Activated T-helper 9 cell treated with anti-CD3 and anti-CD28 coated beads, Interleukin-2, amount 50 U/mL, for 16 hours (primary cell): ENCODE results near the gene CDH22.

ENCODE experiments used
- DNase-seq: peaks from one replicate; pipeline ENCODE4 v3.0.0-alpha.2; 2020; ENCODE audit warnings: low read depth

The CDH22 gene

GRCh38 chr20:46240881-46241280, 67.4 kb downstream of the CDH22 start:
- no peak for DNase-seq

- no peak for DNase-seq
These were observed 68.2 kb downstream of the CDH22 start for GRCh38 chr20:46240065-46240464.

GRCh38 chr20:46237736-46238135, 70.6 kb downstream of the CDH22 start:
- DNase-seq: no peak

GRCh38 chr20:46237227-46237626, 71.1 kb downstream of the CDH22 start:
- no peak for DNase-seq

- DNase-seq: no peak
These were observed 73.2 kb downstream of the CDH22 start for GRCh38 chr20:46235077-46235476.

- no peak for DNase-seq
These were observed 74.6 kb downstream of the CDH22 start for GRCh38 chr20:46233701-46234100.

GRCh38 chr20:46232539-46232938, 75.8 kb downstream of the CDH22 start:
- no peak for DNase-seq

GRCh38 chr20:46230801-46231282, 77.5 kb downstream of the CDH22 start:
- DNase-seq: no peak

GRCh38 chr20:46230106-46230491, 78.2 kb downstream of the CDH22 start:
- no peak for DNase-seq

GRCh38 chr20:46229478-46230105, 78.7 kb downstream of the CDH22 start:
- DNase-seq: no peak

GRCh38 chr20:46228670-46229069, 79.6 kb downstream of the CDH22 start:
- no peak for DNase-seq

GRCh38 chr20:46227272-46227767, 81.0 kb downstream of the CDH22 start:
- no peak for DNase-seq

- no peak for DNase-seq
These were observed 81.7 kb downstream of the CDH22 start for GRCh38 chr20:46226602-46227001.

GRCh38 chr20:46222521-46223007, 85.7 kb downstream of the CDH22 start:
- DNase-seq: no peak

- DNase-seq: no peak
These were observed 87.0 kb downstream of the CDH22 start for GRCh38 chr20:46221256-46221833.

- DNase-seq: no peak
These were observed 87.7 kb downstream of the CDH22 start for GRCh38 chr20:46220455-46221207.

GRCh38 chr20:46219920-46220319, 88.4 kb downstream of the CDH22 start:
- no peak for DNase-seq

GRCh38 chr20:46219190-46219589, 89.1 kb downstream of the CDH22 start:
- DNase-seq: no peak

- DNase-seq: no peak
These were observed 89.6 kb downstream of the CDH22 start for GRCh38 chr20:46218656-46219055.

- no peak for DNase-seq
These were observed 90.7 kb downstream of the CDH22 start for GRCh38 chr20:46217583-46217982.

- DNase-seq: no peak
These were observed 91.4 kb downstream of the CDH22 start for GRCh38 chr20:46216770-46217464.
